SK-N-SH (cell line): ENCODE results near the gene OR10H5. TPM values are rescaled to one million over a fixed set of nuclear protein-coding genes. Genes with fewer than 3 reads are reported as not detected.

Experiments used
- CTCF ChIA-PET: fragments of 300-600, 350-600 bp; formaldehyde crosslinking; extraction: SDS; loops from one replicate; lab custom pipeline; 2021; lab: Yijun Ruan, JAX
- POLR2A ChIA-PET: fragments of 350-600 bp; sonication (Branson Sonifier 250); formaldehyde crosslinking; extraction: SDS; loops from one replicate; lab custom pipeline; 2020; ENCODE audit warnings: antibody characterized with exemption, inconsistent platforms; lab: Yijun Ruan, JAX
- DNase-seq: peaks from one replicate; pipeline ENCODE4 v3.0.0; 2012
- H2AFZ ChIP-seq: fragments of 200-600 bp; sonication (generic); 2 replicates; pipeline ENCODE4 v1.8.1; 2016; ENCODE audit warnings: antibody characterized with exemption, mild to moderate bottlenecking, low read depth
- H3F3A ChIP-seq: fragments of 200-600 bp; sonication (generic); replicated peaks from 2 replicates; pipeline ENCODE3; 2016; ENCODE audit warnings: antibody characterized with exemption, mild to moderate bottlenecking; ENCODE audit not compliant: insufficient read depth
- H3K27ac ChIP-seq, 2 experiments: fragments of 200-500 bp in 1 of 2; fragments of 200-600 bp in 1 of 2; sonication (Bioruptor generic) in 1 of 2; sonication (generic), shearing (Covaris generic) in 1 of 2; 2 replicates each; pipeline versions ENCODE4 v1.5.1 to v1.6.1; 2014 to 2016; ENCODE audit warnings: low read depth in 2 of 2, inconsistent platforms in 1 of 2, low read length in 1 of 2, mild to moderate bottlenecking in 1 of 2, mixed read lengths in 1 of 2
- H3K27me3 ChIP-seq: fragments of 200-600 bp; sonication (generic), shearing (Covaris generic); 2 replicates; pipeline ENCODE4 v1.6.1; 2016; ENCODE audit warnings: mixed run types; ENCODE audit not compliant: insufficient read depth
- H3K36me3 ChIP-seq, 2 experiments: fragments of 200-500 bp in 1 of 2; fragments of 200-600 bp in 1 of 2; sonication (Bioruptor generic) in 1 of 2; sonication (generic) in 1 of 2; replicated peaks in 1 of 2; 2 replicates each; pipeline versions ENCODE3 to v1.5.1; 2014 to 2016; ENCODE audit warnings: low read length in 1 of 2, mild to moderate bottlenecking in 1 of 2; ENCODE audit not compliant: insufficient read depth in 2 of 2, control insufficient read depth in 1 of 2
- H3K4me1 ChIP-seq, 2 experiments: fragments of 200-500 bp in 1 of 2; fragments of 200-600 bp in 1 of 2; sonication (Bioruptor generic) in 1 of 2; sonication (generic), shearing (Covaris generic) in 1 of 2; 2 replicates each; pipeline versions ENCODE4 v1.5.1 to v1.6.1; 2014 to 2016; ENCODE audit warnings: low read depth in 1 of 2, low read length in 1 of 2, mixed run types in 1 of 2; ENCODE audit not compliant: insufficient read depth in 2 of 2, control insufficient read depth in 1 of 2
- H3K4me2 ChIP-seq: fragments of 200-600 bp; sonication (generic), shearing (Covaris generic); 2 replicates; pipeline ENCODE4 v1.6.1; 2017; ENCODE audit warnings: mixed run types
- H3K4me3 ChIP-seq, 2 experiments: fragments of 200-500 bp in 1 of 2; fragments of 200-600 bp in 1 of 2; sonication (Bioruptor generic) in 1 of 2; sonication (generic), shearing (Covaris generic) in 1 of 2; 2 replicates each; pipeline versions ENCODE4 v1.5.1 to v1.8.1; 2014 to 2016; ENCODE audit warnings: low read depth in 2 of 2, inconsistent platforms in 1 of 2, low read length in 1 of 2, mild to moderate bottlenecking in 1 of 2, mixed read lengths in 1 of 2, moderate library complexity in 1 of 2
- H3K79me2 ChIP-seq: fragments of 200-600 bp; sonication (generic); 2 replicates; pipeline ENCODE4 v1.8.1; 2017; ENCODE audit warnings: mild to moderate bottlenecking; ENCODE audit not compliant: insufficient read depth
- H3K9ac ChIP-seq: fragments of 200-600 bp; sonication (generic); 2 replicates; pipeline ENCODE4 v1.6.1; 2017; ENCODE audit warnings: mixed run types
- H3K9me2 ChIP-seq: fragments of 200-600 bp; sonication (generic); 2 replicates; pipeline ENCODE4 v1.6.1; 2017; ENCODE audit warnings: mixed run types
- H3K9me3 ChIP-seq: fragments of 200-600 bp; sonication (generic); 2 replicates; pipeline ENCODE4 v1.6.1; 2017; ENCODE audit warnings: mixed run types, mild to moderate bottlenecking, moderate library complexity
- H4K20me1 ChIP-seq: fragments of 200-600 bp; sonication (generic); 2 replicates; pipeline ENCODE4 v1.6.1; 2017; ENCODE audit warnings: mild to moderate bottlenecking, mixed run types; ENCODE audit not compliant: insufficient read depth
- CHD2 ChIP-seq: fragments of 150-350 bp; IDR thresholded peaks from 2 replicates; pipeline ENCODE4 v1.6.1; 2018; ENCODE audit warnings: low read length; ENCODE audit not compliant: partially characterized antibody
- EP300 ChIP-seq, 2 experiments: IDR thresholded peaks; 2 replicates each; pipeline versions ENCODE4 v1.4.0 to v1.6.1; 2012; ENCODE audit warnings: borderline replicate concordance in 1 of 2, low read depth in 1 of 2, low read length in 1 of 2
- EZH2phosphoT487 ChIP-seq: fragments of 200-600 bp; sonication (generic); IDR thresholded peaks from 2 replicates; pipeline ENCODE4 v1.6.1; 2017; ENCODE audit warnings: low read depth, mixed run types, mild to moderate bottlenecking, antibody characterized with exemption, moderate library complexity, borderline replicate concordance
- GATA2 ChIP-seq: sonication (generic); formaldehyde crosslinking; IDR thresholded peaks from 2 replicates; pipeline ENCODE4 v1.5.0; 2020; ENCODE audit warnings: mild to moderate bottlenecking, missing genetic modification reagents
- JUND ChIP-seq: IDR thresholded peaks from 2 replicates; pipeline ENCODE4 v1.4.0; 2012
- NFIC ChIP-seq: IDR thresholded peaks from 2 replicates; pipeline ENCODE4 v1.4.0; 2012; ENCODE audit warnings: borderline replicate concordance
- NRF1 ChIP-seq: IDR thresholded peaks from 2 replicates; pipeline ENCODE4 v1.6.1; 2012; ENCODE audit warnings: low read depth, mild to moderate bottlenecking, low read length
- RAD21 ChIP-seq: IDR thresholded peaks from 2 replicates; pipeline ENCODE4 v1.6.1; 2012; ENCODE audit warnings: mild to moderate bottlenecking, low read length
- RFX5 ChIP-seq: IDR thresholded peaks from 2 replicates; pipeline ENCODE4 v1.6.1; 2012; ENCODE audit warnings: mild to moderate bottlenecking, improper control_type of control experiment, low read length
- RXRA ChIP-seq: IDR thresholded peaks from 2 replicates; pipeline ENCODE4 v1.4.0; 2012; ENCODE audit warnings: low read depth, mild to moderate bottlenecking, borderline replicate concordance
- SMC3 ChIP-seq: IDR thresholded peaks from 2 replicates; pipeline ENCODE4 v1.6.1; 2012; ENCODE audit warnings: low read depth, low read length, improper control_type of control experiment
- TEAD4 ChIP-seq: IDR thresholded peaks from 2 replicates; pipeline ENCODE4 v1.4.0; 2012; ENCODE audit warnings: mild to moderate bottlenecking, borderline replicate concordance; ENCODE audit not compliant: insufficient read depth
- YY1 ChIP-seq: IDR thresholded peaks from 2 replicates; pipeline ENCODE4 v1.4.0; 2012; ENCODE audit warnings: low read depth, mild to moderate bottlenecking
- WGBS: methylation state at CpG from one replicate; pipeline ENCODE4 v1.1.6; 2017; ENCODE audit warnings: low lambda C conversion rate; 5-methylcytosine and 5-hydroxymethylcytosine counted together
- polyA plus RNA-seq, 3 experiments: library from polyadenylated mRNA; depleted of rRNA; stranded (reverse); fragments of >200 nt; gene quantifications; 2 replicates each; pipeline ENCODE4 v1.2.3, GENCODE V29; 2012
- TF ChIP-seq, protein P1 (sequence below): IDR thresholded peaks from 2 replicates; pipeline ENCODE4 v1.4.0; 2012; ENCODE audit warnings: low read depth, borderline replicate concordance
- TF ChIP-seq, protein P2 (sequence below): IDR thresholded peaks from 2 replicates; pipeline ENCODE4 v1.6.1; 2012; ENCODE audit warnings: mild to moderate bottlenecking, low read depth, low read length, moderate library complexity
- TF ChIP-seq, protein P3 (sequence below): IDR thresholded peaks from 2 replicates; pipeline ENCODE4 v1.4.0; 2012; ENCODE audit warnings: low read depth

Gene OR10H5
- polyA plus RNA-seq, 1 of the 3 experiments (the other 2 are of a cell fraction) = not detected

- no peak for DNase-seq
- H3F3A ChIP-seq = no peaks in the 10 kb centered on the region
- no peaks in the 10 kb centered on the region for H4K20me1 ChIP-seq
- no peak within 1 kb of the TSS for H3K27ac ChIP-seq
- CTCF ChIA-PET = no interaction called here
- TF ChIP-seq YY1 (no peak), RXRA (no peak), RFX5 (no peak), EZH2phosphoT487 (no peak), NFIC (no peak), RAD21 (no peak), GATA2 (CRISPR knock-in tag) (no peak), EP300 (IDR thresholded peaks at IDR 0.05; ENCODE audit: borderline replicate concordance in 1 of 2, low read depth in 1 of 2, low read length in 1 of 2) (no peak), NRF1 (no peak), JUND (no peak), CHD2 (no peak), TEAD4 (no peak), SMC3 (no peak)
- TF ChIP-seq, protein P1, sequence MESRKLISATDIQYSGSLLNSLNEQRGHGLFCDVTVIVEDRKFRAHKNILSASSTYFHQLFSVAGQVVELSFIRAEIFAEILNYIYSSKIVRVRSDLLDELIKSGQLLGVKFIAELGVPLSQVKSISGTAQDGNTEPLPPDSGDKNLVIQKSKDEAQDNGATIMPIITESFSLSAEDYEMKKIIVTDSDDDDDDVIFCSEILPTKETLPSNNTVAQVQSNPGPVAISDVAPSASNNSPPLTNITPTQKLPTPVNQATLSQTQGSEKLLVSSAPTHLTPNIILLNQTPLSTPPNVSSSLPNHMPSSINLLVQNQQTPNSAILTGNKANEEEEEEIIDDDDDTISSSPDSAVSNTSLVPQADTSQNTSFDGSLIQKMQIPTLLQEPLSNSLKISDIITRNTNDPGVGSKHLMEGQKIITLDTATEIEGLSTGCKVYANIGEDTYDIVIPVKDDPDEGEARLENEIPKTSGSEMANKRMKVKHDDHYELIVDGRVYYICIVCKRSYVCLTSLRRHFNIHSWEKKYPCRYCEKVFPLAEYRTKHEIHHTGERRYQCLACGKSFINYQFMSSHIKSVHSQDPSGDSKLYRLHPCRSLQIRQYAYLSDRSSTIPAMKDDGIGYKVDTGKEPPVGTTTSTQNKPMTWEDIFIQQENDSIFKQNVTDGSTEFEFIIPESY = no peak
- TF ChIP-seq, protein P2, sequence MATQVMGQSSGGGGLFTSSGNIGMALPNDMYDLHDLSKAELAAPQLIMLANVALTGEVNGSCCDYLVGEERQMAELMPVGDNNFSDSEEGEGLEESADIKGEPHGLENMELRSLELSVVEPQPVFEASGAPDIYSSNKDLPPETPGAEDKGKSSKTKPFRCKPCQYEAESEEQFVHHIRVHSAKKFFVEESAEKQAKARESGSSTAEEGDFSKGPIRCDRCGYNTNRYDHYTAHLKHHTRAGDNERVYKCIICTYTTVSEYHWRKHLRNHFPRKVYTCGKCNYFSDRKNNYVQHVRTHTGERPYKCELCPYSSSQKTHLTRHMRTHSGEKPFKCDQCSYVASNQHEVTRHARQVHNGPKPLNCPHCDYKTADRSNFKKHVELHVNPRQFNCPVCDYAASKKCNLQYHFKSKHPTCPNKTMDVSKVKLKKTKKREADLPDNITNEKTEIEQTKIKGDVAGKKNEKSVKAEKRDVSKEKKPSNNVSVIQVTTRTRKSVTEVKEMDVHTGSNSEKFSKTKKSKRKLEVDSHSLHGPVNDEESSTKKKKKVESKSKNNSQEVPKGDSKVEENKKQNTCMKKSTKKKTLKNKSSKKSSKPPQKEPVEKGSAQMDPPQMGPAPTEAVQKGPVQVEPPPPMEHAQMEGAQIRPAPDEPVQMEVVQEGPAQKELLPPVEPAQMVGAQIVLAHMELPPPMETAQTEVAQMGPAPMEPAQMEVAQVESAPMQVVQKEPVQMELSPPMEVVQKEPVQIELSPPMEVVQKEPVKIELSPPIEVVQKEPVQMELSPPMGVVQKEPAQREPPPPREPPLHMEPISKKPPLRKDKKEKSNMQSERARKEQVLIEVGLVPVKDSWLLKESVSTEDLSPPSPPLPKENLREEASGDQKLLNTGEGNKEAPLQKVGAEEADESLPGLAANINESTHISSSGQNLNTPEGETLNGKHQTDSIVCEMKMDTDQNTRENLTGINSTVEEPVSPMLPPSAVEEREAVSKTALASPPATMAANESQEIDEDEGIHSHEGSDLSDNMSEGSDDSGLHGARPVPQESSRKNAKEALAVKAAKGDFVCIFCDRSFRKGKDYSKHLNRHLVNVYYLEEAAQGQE = no peak
- TF ChIP-seq, protein P3, sequence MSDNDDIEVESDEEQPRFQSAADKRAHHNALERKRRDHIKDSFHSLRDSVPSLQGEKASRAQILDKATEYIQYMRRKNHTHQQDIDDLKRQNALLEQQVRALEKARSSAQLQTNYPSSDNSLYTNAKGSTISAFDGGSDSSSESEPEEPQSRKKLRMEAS = no peak
- WGBS = 4% methylated on average over 4 of the region's 4 CpGs
- H3K27me3 ChIP-seq = no peaks in the 10 kb centered on the region
- no peak within 1 kb of the TSS for H3K4me2 ChIP-seq
- no peaks in the 10 kb centered on the region for H3K79me2 ChIP-seq
- POLR2A ChIA-PET = no interaction called here
- no peaks in the 10 kb centered on the region for H3K36me3 ChIP-seq
- H3K9me2 ChIP-seq = no peaks in the 10 kb centered on the region
- H3K9me3 ChIP-seq = no peaks in the 10 kb centered on the region
- H2AFZ ChIP-seq = no peak within 1 kb of the TSS
- H3K9ac ChIP-seq = no peak within 1 kb of the TSS
- H3K4me1 ChIP-seq = no peaks in the 10 kb centered on the region
- H3K4me3 ChIP-seq = no peak within 1 kb of the TSS
Measured at GRCh38 chr19:15737722-15738121, 49.7 kb upstream of the OR10H5 start, which contains the start of gene OR10H3. TSS of gene OR10H3 (plus strand) at chr19:15737985. CDS start at chr19:15741393, 3,408 bp downstream.
